Erythroblast (primary cell): ENCODE measurements around the gene PRKRA.

Experiments
- GATA1 ChIP-seq: IDR thresholded peaks from 2 replicates; pipeline ENCODE4 v1.6.1; 2011; ENCODE audit warnings: low read depth, mild to moderate bottlenecking, control low read depth, low read length, moderate library complexity
- POLR2A ChIP-seq: IDR thresholded peaks from 2 replicates; pipeline ENCODE4 v1.6.1; 2011; ENCODE audit warnings: mild to moderate bottlenecking, low read length

DNA sequence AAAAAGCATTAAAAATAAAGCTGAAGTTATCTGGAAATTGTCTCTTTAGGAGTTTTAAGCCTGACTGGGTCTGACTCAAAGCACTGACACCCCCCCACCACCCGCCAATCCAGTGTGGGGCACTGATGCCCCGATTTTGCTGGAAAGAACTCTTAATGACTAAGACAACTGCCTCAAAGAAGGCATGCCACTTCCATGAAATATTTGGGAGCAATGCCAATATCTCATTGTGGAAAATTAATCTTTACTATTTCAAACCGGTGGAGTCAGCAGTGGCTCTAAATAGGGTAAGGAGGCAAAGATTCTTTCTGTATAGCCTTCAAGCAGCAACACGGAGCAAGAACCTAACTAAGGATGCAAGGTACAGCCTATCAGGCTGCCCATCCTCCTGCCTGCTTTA is 23.0 kb upstream of the PRKRA start:
- TF ChIP-seq POLR2A (no peak), GATA1 (no peak)
